Measurements from ENCODE around the gene ZNF419.

- TF ChIP-seq POLR2A (IDR thresholded peaks at IDR 0.05; ENCODE audit: low read length) (peak; percentile 38), GATA1 (IDR thresholded peaks at IDR 0.05; ENCODE audit: low read depth, low read length) (no peak)
Measured at GRCh38 chr19:57477191-57478008, 10.2 kb upstream of the ZNF419 start, which contains the start of gene ZNF772.

Data from erythroblast (primary cell).